Kidney epithelial cell (primary cell): Measurements from ENCODE around the gene P4HB. TPM values are rescaled to one million over a fixed set of nuclear protein-coding genes. Genes with fewer than 3 reads are reported as not detected.

Experiments used
- DNase-seq: peaks from one replicate; pipeline ENCODE4 v3.0.0-alpha.2; 2010; ENCODE audit warnings: low read depth
- H3K27me3 ChIP-seq: 2 replicates; pipeline ENCODE4 v1.6.0; 2011; ENCODE audit warnings: low read length; ENCODE audit not compliant: control insufficient read depth, insufficient read depth
- H3K36me3 ChIP-seq: 2 replicates; pipeline ENCODE4 v1.5.1; 2011; ENCODE audit warnings: low read length; ENCODE audit not compliant: control insufficient read depth, insufficient read depth
- H3K4me3 ChIP-seq: 2 replicates; pipeline ENCODE4 v1.5.1; 2011; ENCODE audit warnings: low read depth, mild to moderate bottlenecking, control low read depth, low read length
- total RNA-seq: library from RNA; depleted of rRNA; stranded (reverse); fragments of >200 nt; gene quantifications from 2 replicates; pipeline ENCODE4 v1.2.3, GENCODE V29; 2015
- TF ChIP-seq, protein P1 (sequence below): IDR thresholded peaks from 2 replicates; pipeline ENCODE4 v1.5.1; 2011; ENCODE audit warnings: mild to moderate bottlenecking, moderate library complexity, low read length, control low read depth, inconsistent platforms; ENCODE audit not compliant: insufficient read depth, poor library complexity, severe bottlenecking

P4HB gene
- total RNA-seq, 1 donor from 2014 or later = 870 TPM

DNA sequence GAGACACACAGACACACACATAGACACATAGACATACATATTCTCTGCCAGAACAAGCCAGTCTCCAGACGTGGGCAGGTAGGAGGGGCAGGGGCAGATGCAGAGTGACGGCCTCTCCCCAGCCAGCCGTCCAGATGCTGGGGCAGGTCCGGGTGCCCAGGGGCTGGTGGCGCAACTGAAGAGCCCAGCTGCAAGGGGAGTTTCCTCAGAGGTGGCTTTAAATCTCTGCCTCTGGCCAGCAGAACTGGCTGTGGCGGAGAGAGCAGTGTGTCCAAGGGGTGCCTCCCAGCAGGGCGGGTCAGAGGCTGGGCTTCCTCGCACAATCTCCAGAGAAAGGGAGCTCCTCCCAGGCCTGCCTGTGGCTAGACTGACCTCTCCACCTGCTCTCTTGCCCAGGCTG, 65.8 kb downstream of the P4HB start:
- Histone ChIP-seq H3K36me3 (no peaks in the 10 kb centered on the region), H3K4me3 (no peak overlapping the region), H3K27me3 (peaks cover 3% of the 10 kb centered on the region)
- TF ChIP-seq, protein P1, sequence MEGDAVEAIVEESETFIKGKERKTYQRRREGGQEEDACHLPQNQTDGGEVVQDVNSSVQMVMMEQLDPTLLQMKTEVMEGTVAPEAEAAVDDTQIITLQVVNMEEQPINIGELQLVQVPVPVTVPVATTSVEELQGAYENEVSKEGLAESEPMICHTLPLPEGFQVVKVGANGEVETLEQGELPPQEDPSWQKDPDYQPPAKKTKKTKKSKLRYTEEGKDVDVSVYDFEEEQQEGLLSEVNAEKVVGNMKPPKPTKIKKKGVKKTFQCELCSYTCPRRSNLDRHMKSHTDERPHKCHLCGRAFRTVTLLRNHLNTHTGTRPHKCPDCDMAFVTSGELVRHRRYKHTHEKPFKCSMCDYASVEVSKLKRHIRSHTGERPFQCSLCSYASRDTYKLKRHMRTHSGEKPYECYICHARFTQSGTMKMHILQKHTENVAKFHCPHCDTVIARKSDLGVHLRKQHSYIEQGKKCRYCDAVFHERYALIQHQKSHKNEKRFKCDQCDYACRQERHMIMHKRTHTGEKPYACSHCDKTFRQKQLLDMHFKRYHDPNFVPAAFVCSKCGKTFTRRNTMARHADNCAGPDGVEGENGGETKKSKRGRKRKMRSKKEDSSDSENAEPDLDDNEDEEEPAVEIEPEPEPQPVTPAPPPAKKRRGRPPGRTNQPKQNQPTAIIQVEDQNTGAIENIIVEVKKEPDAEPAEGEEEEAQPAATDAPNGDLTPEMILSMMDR = no peak
- no peak for DNase-seq

DNA sequence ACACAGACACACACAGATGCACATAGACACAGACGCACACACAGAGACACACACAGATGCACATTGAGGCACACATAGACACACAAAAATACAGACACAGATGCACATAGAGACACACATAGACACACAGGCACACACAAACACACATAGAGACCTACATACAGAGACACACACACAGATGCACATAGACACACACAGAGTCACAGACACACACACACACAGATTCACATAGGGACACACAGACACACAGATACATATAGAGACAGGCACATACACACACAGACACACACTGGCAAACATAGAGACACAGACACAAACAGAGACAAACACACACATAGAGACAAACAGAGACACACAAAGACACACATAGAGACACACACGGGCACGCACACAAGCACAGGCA, 66.3 kb downstream of the P4HB start:
- H3K4me3 ChIP-seq = no peak overlapping the region
- DNase-seq = no peak
- peaks cover 3% of the 10 kb centered on the region for H3K27me3 ChIP-seq
- TF ChIP-seq, protein P1 = no peak
- H3K36me3 ChIP-seq = no peaks in the 10 kb centered on the region

Other genes starting within 250 kb of the P4HB start
- gene NPLOC4, start 223.4 kb downstream of the P4HB start, total RNA-seq = 61.4 and 73.3 TPM in 2 replicates
- gene TSPAN10, start 223.3 kb downstream of the P4HB start, total RNA-seq = 0.17 and 0.68 TPM in 2 replicates
- gene PDE6G, start 204.0 kb downstream of the P4HB start, total RNA-seq = 2.2 and 5.3 TPM in 2 replicates
- gene OXLD1, start 193.9 kb downstream of the P4HB start, total RNA-seq = 31.3 and 41.7 TPM in 2 replicates
- gene CCDC137, start 193.8 kb downstream of the P4HB start, total RNA-seq = 22.0 and 25.6 TPM in 2 replicates
- 58.9 and 67.1 TPM in 2 replicates for gene ARL16, start 176.7 kb downstream of the P4HB start, total RNA-seq
- gene HGS, start 176.5 kb downstream of the P4HB start, total RNA-seq = 215 and 239 TPM in 2 replicates
- gene MRPL12, start 157.2 kb downstream of the P4HB start, total RNA-seq = 66.1 and 70.5 TPM in 2 replicates
- gene SLC25A10, start 148.3 kb downstream of the P4HB start, total RNA-seq = 23.7 and 27.8 TPM in 2 replicates
- not detected in 2 replicates for gene GCGR, start 56.4 kb downstream of the P4HB start, total RNA-seq
- 131 and 137 TPM in 2 replicates for gene MCRIP1, start 27.2 kb downstream of the P4HB start, total RNA-seq
- 0.38 TPM in 1 of 2 replicates, not detected in the other for gene PPP1R27, start 25.5 kb downstream of the P4HB start, total RNA-seq
- 243 and 355 TPM in 2 replicates for gene ARHGDIA, start 10.8 kb upstream of the P4HB start, total RNA-seq
- 143 and 151 TPM in 2 replicates for gene ALYREF, start 31.1 kb upstream of the P4HB start, total RNA-seq
- gene ANAPC11, start 31.2 kb upstream of the P4HB start, total RNA-seq = 205 and 232 TPM in 2 replicates
- 1.2 and 1.9 TPM in 2 replicates for gene NPB, start 41.7 kb upstream of the P4HB start, total RNA-seq
- 30.4 and 41.1 TPM in 2 replicates for gene PCYT2, start 50.9 kb upstream of the P4HB start, total RNA-seq
- gene SIRT7, start 57.6 kb upstream of the P4HB start, total RNA-seq = 26.4 and 31.3 TPM in 2 replicates
- gene MAFG, start 67.2 kb upstream of the P4HB start, total RNA-seq = 39.7 and 41.1 TPM in 2 replicates
- 132 and 166 TPM in 2 replicates for gene PYCR1, start 76.8 kb upstream of the P4HB start, total RNA-seq
- gene MYADML2, start 86.7 kb upstream of the P4HB start, total RNA-seq = not detected in 2 replicates
- 0.17 TPM in 1 of 2 replicates, not detected in the other for gene NOTUM, start 100.7 kb upstream of the P4HB start, total RNA-seq
- 19.5 and 26.8 TPM in 2 replicates for gene ASPSCR1, start 117.1 kb upstream of the P4HB start, total RNA-seq
- 61.3 and 62.3 TPM in 2 replicates for gene CENPX, start 162.3 kb upstream of the P4HB start, total RNA-seq
- 16.1 and 22.2 TPM in 2 replicates for gene LRRC45, start 162.8 kb upstream of the P4HB start, total RNA-seq
- gene RAC3, start 171.1 kb upstream of the P4HB start, total RNA-seq = 57.4 and 64.1 TPM in 2 replicates
- 70.8 and 73.6 TPM in 2 replicates for gene DCXR, start 177.2 kb upstream of the P4HB start, total RNA-seq
- gene RFNG, start 191.3 kb upstream of the P4HB start, total RNA-seq = 72.3 and 112 TPM in 2 replicates
- 150 and 163 TPM in 2 replicates for gene GPS1, start 191.4 kb upstream of the P4HB start, total RNA-seq
- gene DUS1L, start 205.3 kb upstream of the P4HB start, total RNA-seq = 147 and 177 TPM in 2 replicates
- 202 and 249 TPM in 2 replicates for gene FASN, start 237.7 kb upstream of the P4HB start, total RNA-seq